Adrenal gland (tissue), 12 donors: Measurements from ENCODE around the gene TOMM20. TPM values are rescaled to one million over a fixed set of nuclear protein-coding genes. Genes with fewer than 3 reads are reported as not detected.

Experiments
- DNase-seq, 7 donors: peaks; one replicate each; pipeline ENCODE4 v3.0.0-alpha.2; 2019 to 2020
- H3K27ac ChIP-seq, 5 donors: fragments of 200-600 bp; sonication (generic) in 4 of 5; 1 replicate in 3 of 5; 2 replicates in 2 of 5; pipeline versions ENCODE4 v1.5.1 to v1.8.0; 2016 to 2020; ENCODE audit warnings: mild to moderate bottlenecking in 1 of 5
- H3K27me3 ChIP-seq: fragments of 200-600 bp; 2 replicates; pipeline ENCODE4 v1.8.0; 2021
- H3K36me3 ChIP-seq, 2 donors: fragments of 200-600 bp; replicated peaks in 1 of 2; 1 replicate in 1 of 2; 2 replicates in 1 of 2; pipeline versions ENCODE4 v1.5.1 to v1.8.0; 2018 to 2022
- H3K4me1 ChIP-seq, 2 donors: fragments of 200-600 bp; replicated peaks in 1 of 2; 1 replicate in 1 of 2; 2 replicates in 1 of 2; pipeline versions ENCODE4 v1.5.1 to v1.8.0; 2018 to 2021
- H3K4me3 ChIP-seq, 4 donors: fragments of 200-600 bp; sonication (generic) in 3 of 4; one replicate each; pipeline ENCODE4 v1.5.1; 2016 to 2018
- H3K9me3 ChIP-seq, 3 donors: fragments of 200-600 bp; sonication (generic) in 1 of 3; replicated peaks in 1 of 3; 1 replicate in 2 of 3; 2 replicates in 1 of 3; pipeline versions ENCODE4 v1.5.1 to v1.8.0; 2016 to 2021
- POLR2A ChIP-seq, 2 donors: fragments of 450-650 bp; IDR thresholded peaks; one replicate each; pipeline ENCODE4 v1.6.1; 2017; ENCODE audit warnings: antibody characterized with exemption in 2 of 2, mild to moderate bottlenecking in 2 of 2, moderate library complexity in 1 of 2
- whole genome bisulfite sequencing, 4 donors: extraction: QIAGEN DNeasy Blood & Tissue Kit in 2 of 4; methylation state at CpG; one replicate each; pipeline versions ENCODE4 v1.1.5 to v1.1.7; 2013 to 2017; 5-methylcytosine and 5-hydroxymethylcytosine counted together
- intact Hi-C, 2 donors: fragments of 100-400 bp; cut with DNase I; formaldehyde crosslinking; loops; one replicate each; pipeline versions ENCODE4 v1.14.1 to v1.15.0; 2022 to 2023
- polyA plus RNA-seq, 3 donors: library from polyadenylated mRNA; stranded (reverse); fragments of 200-250 nt in 2 of 3; fragments of 350-450 nt in 1 of 3; fragmentation: Illumina TruSeq in 1 of 3; extraction: RNeasy Lipid Tissue Mini Kit (QIAGEN cat#74804) in 1 of 3; gene quantifications; one replicate each; pipeline ENCODE4 v1.2.3, GENCODE V29; 2013 to 2014
- total RNA-seq, 9 donors: library from RNA; depleted of rRNA in 4 of 9; stranded (reverse); fragments of >200 nt in 4 of 9; fragments of 120-200 nt in 1 of 9; fragmentation: NEBNext Ultra II Directional in 1 of 9; extraction: Animal tissue kit (Norgen Biotek cat#: 25700) in 1 of 9; gene quantifications; one replicate each; pipeline versions ENCODE4 v1.1.0 to v1.2.4, GENCODE V29; 2013 to 2023
- TF ChIP-seq, protein P1 (sequence below), 6 experiments: fragments of 450-650 bp in 4 of 6; fragments of 200-600 bp in 2 of 6; sonication (generic) in 1 of 6; IDR thresholded peaks; 1 replicate in 5 of 6; 2 replicates in 1 of 6; pipeline versions ENCODE4 v1.5.1 to v1.8.0; 2016 to 2021; ENCODE audit warnings: antibody characterized with exemption in 6 of 6, mild to moderate bottlenecking in 2 of 6, moderate library complexity in 1 of 6
- donor health status: healthy with polysubstance abuse.
- donor health status: Bipolar disorder and iron deficiency.
- donor health status: DM: yes; HTN: yes; CAD: no.
- donor health status: DM: no; HTN: no; CAD: no.
- donor health status: DM: no; HTN: no; CAD: no.
- donor health status: DM: yes; HTN: yes; CAD: no.

The TOMM20 gene
- total and polyA plus RNA-seq, 12 donors: 61.7 to 144 (median 106) TPM

DNA sequence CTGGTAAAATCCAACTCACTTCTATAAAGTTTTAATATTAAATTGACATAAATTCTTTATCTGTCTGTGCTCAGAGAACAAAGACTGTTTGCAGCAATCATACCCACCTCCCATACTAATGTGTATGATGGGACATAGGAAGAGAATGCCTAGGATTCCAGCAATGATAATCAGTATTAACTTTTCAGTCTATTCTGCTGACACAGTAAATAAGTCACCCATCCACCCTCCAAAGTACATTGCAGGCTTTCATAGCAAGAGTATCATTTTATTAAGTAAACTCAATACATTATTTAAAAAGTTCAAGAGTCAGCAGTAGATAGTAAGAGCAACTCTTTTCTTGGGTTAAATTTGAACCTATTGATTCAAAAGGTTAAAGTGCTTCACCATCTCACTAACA lies 23.6 kb upstream of the TOMM20 start:
- Histone ChIP-seq H3K4me1 (no peaks in the 10 kb centered on the region), H3K4me3 (no peak overlapping the region), H3K9me3 (no peaks in the 10 kb centered on the region), H3K27ac (no peak overlapping the region), H3K36me3 (peaks cover 0 to 70% of the 10 kb centered on the region in 2 donors), H3K27me3 (no peaks in the 10 kb centered on the region)
- TF ChIP-seq, protein P1, sequence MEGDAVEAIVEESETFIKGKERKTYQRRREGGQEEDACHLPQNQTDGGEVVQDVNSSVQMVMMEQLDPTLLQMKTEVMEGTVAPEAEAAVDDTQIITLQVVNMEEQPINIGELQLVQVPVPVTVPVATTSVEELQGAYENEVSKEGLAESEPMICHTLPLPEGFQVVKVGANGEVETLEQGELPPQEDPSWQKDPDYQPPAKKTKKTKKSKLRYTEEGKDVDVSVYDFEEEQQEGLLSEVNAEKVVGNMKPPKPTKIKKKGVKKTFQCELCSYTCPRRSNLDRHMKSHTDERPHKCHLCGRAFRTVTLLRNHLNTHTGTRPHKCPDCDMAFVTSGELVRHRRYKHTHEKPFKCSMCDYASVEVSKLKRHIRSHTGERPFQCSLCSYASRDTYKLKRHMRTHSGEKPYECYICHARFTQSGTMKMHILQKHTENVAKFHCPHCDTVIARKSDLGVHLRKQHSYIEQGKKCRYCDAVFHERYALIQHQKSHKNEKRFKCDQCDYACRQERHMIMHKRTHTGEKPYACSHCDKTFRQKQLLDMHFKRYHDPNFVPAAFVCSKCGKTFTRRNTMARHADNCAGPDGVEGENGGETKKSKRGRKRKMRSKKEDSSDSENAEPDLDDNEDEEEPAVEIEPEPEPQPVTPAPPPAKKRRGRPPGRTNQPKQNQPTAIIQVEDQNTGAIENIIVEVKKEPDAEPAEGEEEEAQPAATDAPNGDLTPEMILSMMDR (IDR thresholded peaks at IDR 0.05): no peak
- no peak for TF ChIP-seq POLR2A (IDR thresholded peaks at IDR 0.05)
- intact Hi-C loops: no loop called here
- no peak for DNase-seq

DNA sequence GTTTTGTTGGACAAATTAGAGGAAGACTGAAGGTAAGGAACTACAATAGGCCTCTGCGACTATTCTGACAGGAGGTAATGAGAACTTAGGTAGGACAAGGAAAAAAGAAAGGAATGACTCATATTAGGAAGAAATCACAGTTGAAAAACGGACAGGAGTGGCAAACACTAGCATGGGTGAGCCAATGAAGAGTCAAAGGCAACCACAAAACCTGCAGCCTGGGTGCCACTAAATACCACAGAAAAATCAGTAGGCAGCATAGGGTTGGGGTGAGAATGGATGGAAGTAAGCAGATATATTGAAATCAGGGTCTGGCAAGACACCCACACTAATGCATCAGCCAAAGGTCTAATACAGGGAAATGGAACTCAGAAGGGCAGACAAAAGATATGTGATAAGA lies 22.4 kb upstream of the TOMM20 start:
- H3K4me3 ChIP-seq: no peak overlapping the region
- intact Hi-C loops: no loop called here
- no peak for DNase-seq

GRCh38 chr1:235149824-235150223 lies 21.2 kb upstream of the TOMM20 start:
- H3K27me3 ChIP-seq: no peaks in the 10 kb centered on the region
- 94 to 98% (median 97%) methylated on average over 9 of the region's 9 CpGs for WGBS, 4 donors
- peaks cover 0 to 74% of the 10 kb centered on the region in 2 donors for H3K36me3 ChIP-seq
- no peak overlapping the region for H3K4me3 ChIP-seq
- no peak for DNase-seq
- H3K27ac ChIP-seq: no peak overlapping the region
- intact Hi-C loops: no loop called here
- H3K4me1 ChIP-seq: no peaks in the 10 kb centered on the region
- no peak for TF ChIP-seq POLR2A (IDR thresholded peaks at IDR 0.05)
- TF ChIP-seq, protein P1 (IDR thresholded peaks at IDR 0.05): no peak
- H3K9me3 ChIP-seq: no peaks in the 10 kb centered on the region

More for the DNA sequence above, 22.4 kb upstream of the TOMM20 start:
- Histone ChIP-seq H3K36me3 (peaks cover 0 to 69% of the 10 kb centered on the region in 2 donors), H3K4me1 (no peaks in the 10 kb centered on the region), H3K27ac (no peak overlapping the region), H3K27me3 (no peaks in the 10 kb centered on the region), H3K9me3 (no peaks in the 10 kb centered on the region)
- TF ChIP-seq, protein P1 (IDR thresholded peaks at IDR 0.05): no peak
- TF ChIP-seq POLR2A (IDR thresholded peaks at IDR 0.05): no peak
- WGBS, 4 donors: 82 to 94% (median 86%) methylated on average over 2 of the region's 2 CpGs

DNA sequence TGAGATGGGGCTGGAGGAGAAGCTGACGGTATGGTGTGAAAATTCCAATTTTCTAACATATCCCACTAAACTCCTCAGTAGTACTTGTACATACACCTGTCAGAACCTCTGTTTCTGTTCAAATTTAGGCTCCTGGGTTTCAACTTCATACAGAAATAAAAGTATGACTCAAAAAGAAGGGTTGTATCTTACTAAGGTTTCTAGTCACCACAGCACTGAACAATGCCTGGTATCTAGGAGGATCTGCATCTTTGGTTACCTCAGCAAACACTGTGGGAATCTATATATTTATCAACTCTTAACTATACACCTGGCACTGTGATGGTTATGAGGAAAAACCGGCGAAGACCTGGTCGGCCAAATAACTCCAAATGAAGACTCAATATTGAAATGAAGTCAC lies 18.6 kb upstream of the TOMM20 start:
- Histone ChIP-seq H3K4me1 (no peaks in the 10 kb centered on the region), H3K27me3 (no peaks in the 10 kb centered on the region), H3K36me3 (peaks cover 0 to 65% of the 10 kb centered on the region in 2 donors), H3K27ac (no peak overlapping the region), H3K4me3 (no peak overlapping the region), H3K9me3 (no peaks in the 10 kb centered on the region)
- TF ChIP-seq, protein P1 (IDR thresholded peaks at IDR 0.05): no peak
- no peak for TF ChIP-seq POLR2A (IDR thresholded peaks at IDR 0.05)
- intact Hi-C loops: no loop called here
- no peak for DNase-seq
- whole genome bisulfite sequencing, 4 donors: 92 to 99% (median 96%) methylated on average over 4 of the region's 4 CpGs
